PC-3 (cell line): ENCODE measurements around the gene RAI1.

Source experiments
- CTCF ChIP-seq: fragments of 300-600 bp; sonication (generic); conservative IDR thresholded peaks from 2 replicates; pipeline ENCODE4 v1.5.1; 2017; ENCODE audit warnings: antibody characterized with exemption, low read depth, mild to moderate bottlenecking, low read length
- EZH2phosphoT487 ChIP-seq: fragments of 300-600 bp; sonication (generic); IDR thresholded peaks from 2 replicates; pipeline ENCODE4 v1.6.1; 2018; ENCODE audit warnings: mild to moderate bottlenecking, antibody characterized with exemption, low read length, borderline replicate concordance

GRCh38 chr17:17732892-17733670 is 51.8 kb downstream of the RAI1 start:
- TF ChIP-seq CTCF (no peak), EZH2phosphoT487 (no peak)
